SJCRH30 (cell line): ENCODE measurements around the gene TAS2R10. TPM values are rescaled to one million over a fixed set of nuclear protein-coding genes. Genes with fewer than 3 reads are reported as not detected.

Experiments
- DNase-seq, 2 experiments: peaks; one replicate each; pipeline ENCODE4 v3.0.0-alpha.2; 2015 to 2020
- H3K27ac ChIP-seq: fragments of 250-450 bp; sonication (Bioruptor Pico); 2 replicates; pipeline ENCODE4 v1.5.1; 2020; ENCODE audit warnings: mild to moderate bottlenecking, moderate library complexity
- H3K27me3 ChIP-seq: fragments of 250-450 bp; sonication (Bioruptor Pico); 2 replicates; pipeline ENCODE4 v1.5.1; 2020; ENCODE audit warnings: mild to moderate bottlenecking, moderate library complexity
- H3K36me3 ChIP-seq: fragments of 250-450 bp; sonication (Bioruptor Pico); 2 replicates; pipeline ENCODE4 v1.5.1; 2020; ENCODE audit warnings: mild to moderate bottlenecking, moderate library complexity
- H3K4me1 ChIP-seq: fragments of 250-450 bp; sonication (Bioruptor Pico); 2 replicates; pipeline ENCODE4 v1.5.1; 2020; ENCODE audit warnings: mild to moderate bottlenecking, moderate library complexity
- H3K4me3 ChIP-seq: fragments of 250-450 bp; sonication (Bioruptor Pico); 2 replicates; pipeline ENCODE4 v1.5.1; 2020; ENCODE audit warnings: mild to moderate bottlenecking, moderate library complexity
- H3K9me3 ChIP-seq: fragments of 250-450 bp; sonication (Bioruptor Pico); replicated peaks from 2 replicates; pipeline ENCODE4 v1.5.1; 2020; ENCODE audit warnings: mild to moderate bottlenecking, moderate library complexity
- total RNA-seq: library from RNA; depleted of rRNA; stranded (reverse); fragments of >200 nt; shearing (Covaris generic); gene quantifications from 2 replicates; pipeline ENCODE4 v1.2.3, GENCODE V29; 2014; rRNA removed

The TAS2R10 gene
- total RNA-seq: 0.63 and 1.4 TPM in 2 replicates

- Histone ChIP-seq H3K27ac (no peak within 1 kb of the TSS), H3K9me3 (no peaks in the 10 kb centered on the region), H3K4me1 (no peaks in the 10 kb centered on the region), H3K27me3 (no peaks in the 10 kb centered on the region), H3K4me3 (no peak within 1 kb of the TSS), H3K36me3 (no peaks in the 10 kb centered on the region)
- no peak for DNase-seq
Measured at GRCh38 chr12:10826258-10826657, at the start of gene TAS2R10. TSS of gene TAS2R10 (minus strand) at chr12:10826358. CDS start at chr12:10826269, 89 bp downstream.

- Histone ChIP-seq H3K27me3 (no peaks in the 10 kb centered on the region), H3K27ac (no peak overlapping the region), H3K4me1 (no peaks in the 10 kb centered on the region), H3K36me3 (0 out of 2 replicates have a peak, but pooled peaks cover 3% of the 10 kb centered on the region), H3K9me3 (peaks cover 3% of the 10 kb centered on the region; the same call in 1 of the 2 replicates), H3K4me3 (no peak overlapping the region)
- DNase-seq: peak in 1 of 2 experiments; percentile 5
Measured at GRCh38 chr12:10873378-10873777, 47.2 kb upstream of the TAS2R10 start.

GRCh38 chr12:10867381-10867780 lies 41.2 kb upstream of the TAS2R10 start:
- no peaks in the 10 kb centered on the region for H3K36me3 ChIP-seq
- no peak overlapping the region for H3K27ac ChIP-seq

GRCh38 chr12:10863512-10864218 lies 37.5 kb upstream of the TAS2R10 start:
- H3K4me1 ChIP-seq: no peaks in the 10 kb centered on the region
- H3K27ac ChIP-seq: no peak overlapping the region
- no peaks in the 10 kb centered on the region for H3K9me3 ChIP-seq
- H3K4me3 ChIP-seq: no peak overlapping the region
- no peaks in the 10 kb centered on the region for H3K36me3 ChIP-seq
- H3K27me3 ChIP-seq: no peaks in the 10 kb centered on the region
- no peak for DNase-seq

More at GRCh38 chr12:10867381-10867780, 41.2 kb upstream of the TAS2R10 start:
- DNase-seq: no peak
- H3K9me3 ChIP-seq: no peaks in the 10 kb centered on the region
- H3K27me3 ChIP-seq: no peaks in the 10 kb centered on the region
- no peak overlapping the region for H3K4me3 ChIP-seq
- no peaks in the 10 kb centered on the region for H3K4me1 ChIP-seq

- no peaks in the 10 kb centered on the region; the same call in 1 of the 2 replicates for H3K36me3 ChIP-seq
- H3K4me3 ChIP-seq: no peak overlapping the region
- DNase-seq: no peak
- no peaks in the 10 kb centered on the region for H3K27me3 ChIP-seq
- H3K4me1 ChIP-seq: no peaks in the 10 kb centered on the region
- H3K9me3 ChIP-seq: no peaks in the 10 kb centered on the region
- no peak overlapping the region for H3K27ac ChIP-seq
Measured at GRCh38 chr12:10861366-10861765, 35.2 kb upstream of the TAS2R10 start.

- H3K4me3 ChIP-seq: no peak overlapping the region
- H3K27ac ChIP-seq: no peak overlapping the region
- no peaks in the 10 kb centered on the region for H3K27me3 ChIP-seq
- H3K36me3 ChIP-seq: no peaks in the 10 kb centered on the region; the same call in 1 of the 2 replicates
- DNase-seq: no peak
- H3K9me3 ChIP-seq: no peaks in the 10 kb centered on the region
- no peaks in the 10 kb centered on the region for H3K4me1 ChIP-seq
Measured at GRCh38 chr12:10855807-10856206, 29.6 kb upstream of the TAS2R10 start.

GRCh38 chr12:10853776-10854175 lies 27.6 kb upstream of the TAS2R10 start:
- H3K36me3 ChIP-seq: no peaks in the 10 kb centered on the region; the same call in 1 of the 2 replicates
- no peaks in the 10 kb centered on the region for H3K27me3 ChIP-seq
- DNase-seq: no peak
- H3K4me1 ChIP-seq: no peaks in the 10 kb centered on the region
- no peak overlapping the region for H3K4me3 ChIP-seq
- H3K27ac ChIP-seq: no peak overlapping the region
- H3K9me3 ChIP-seq: no peaks in the 10 kb centered on the region

- H3K4me3 ChIP-seq: no peak overlapping the region
- H3K36me3 ChIP-seq: no peaks in the 10 kb centered on the region; the same call in 1 of the 2 replicates
- DNase-seq: peak in 1 of 2 experiments; percentile 3
- no peaks in the 10 kb centered on the region for H3K27me3 ChIP-seq
- no peak overlapping the region for H3K27ac ChIP-seq
- no peaks in the 10 kb centered on the region for H3K9me3 ChIP-seq
- peaks cover 12% of the 10 kb centered on the region for H3K4me1 ChIP-seq
Measured at GRCh38 chr12:10851243-10851858, 25.2 kb upstream of the TAS2R10 start.

GRCh38 chr12:10849425-10849878 lies 23.3 kb upstream of the TAS2R10 start, which contains the start of gene PRR4:
TSS of gene PRR4 (minus strand) at chr12:10849475. CDS start at chr12:10849437, 38 bp downstream.
- Histone ChIP-seq H3K27ac (no peak within 1 kb of the TSS), H3K9me3 (no peaks in the 10 kb centered on the region), H3K36me3 (no peaks in the 10 kb centered on the region), H3K4me1 (peaks cover 12% of the 10 kb centered on the region), H3K4me3 (no peak within 1 kb of the TSS), H3K27me3 (no peaks in the 10 kb centered on the region)
- DNase-seq: peak in 1 of 2 experiments; percentile 9

- no peaks in the 10 kb centered on the region for H3K27me3 ChIP-seq
- H3K9me3 ChIP-seq: no peaks in the 10 kb centered on the region
- H3K4me3 ChIP-seq: no peak overlapping the region
- DNase-seq: peak; percentile 34 to 74
- peak overlapping the region; percentile 37 for H3K27ac ChIP-seq
- peaks cover 12% of the 10 kb centered on the region for H3K4me1 ChIP-seq
- H3K36me3 ChIP-seq: no peaks in the 10 kb centered on the region
Measured at GRCh38 chr12:10847744-10848143, 21.6 kb upstream of the TAS2R10 start.

GRCh38 chr12:10842862-10843261 lies 16.7 kb upstream of the TAS2R10 start:
- Histone ChIP-seq H3K4me1 (peaks cover 6% of the 10 kb centered on the region), H3K9me3 (no peaks in the 10 kb centered on the region), H3K27me3 (no peaks in the 10 kb centered on the region), H3K27ac (no peak overlapping the region), H3K36me3 (no peaks in the 10 kb centered on the region; the same call in 1 of the 2 replicates), H3K4me3 (no peak overlapping the region)
- DNase-seq: no peak

- DNase-seq: no peak
- H3K4me3 ChIP-seq: no peak overlapping the region
- no peaks in the 10 kb centered on the region for H3K4me1 ChIP-seq
- H3K9me3 ChIP-seq: no peaks in the 10 kb centered on the region
- no peaks in the 10 kb centered on the region for H3K27me3 ChIP-seq
- H3K27ac ChIP-seq: no peak overlapping the region
- H3K36me3 ChIP-seq: no peaks in the 10 kb centered on the region; the same call in 1 of the 2 replicates
Measured at GRCh38 chr12:10838461-10838860, 12.3 kb upstream of the TAS2R10 start.

GRCh38 chr12:10829994-10830393 lies 3.8 kb upstream of the TAS2R10 start:
- Histone ChIP-seq H3K4me1 (no peaks in the 10 kb centered on the region), H3K9me3 (no peaks in the 10 kb centered on the region), H3K4me3 (no peak overlapping the region), H3K27me3 (no peaks in the 10 kb centered on the region), H3K27ac (no peak overlapping the region), H3K36me3 (no peaks in the 10 kb centered on the region)
- no peak for DNase-seq

- no peak for DNase-seq
- Histone ChIP-seq H3K9me3 (no peaks in the 10 kb centered on the region), H3K36me3 (no peaks in the 10 kb centered on the region), H3K27ac (no peak overlapping the region), H3K27me3 (no peaks in the 10 kb centered on the region), H3K4me3 (no peak overlapping the region), H3K4me1 (no peaks in the 10 kb centered on the region)
Measured at GRCh38 chr12:10824957-10825356, 1.2 kb downstream of the TAS2R10 start.

GRCh38 chr12:10811883-10812536 lies 14.1 kb downstream of the TAS2R10 start:
- Histone ChIP-seq H3K27ac (no peak overlapping the region), H3K9me3 (no peaks in the 10 kb centered on the region), H3K27me3 (no peaks in the 10 kb centered on the region), H3K4me3 (no peak overlapping the region), H3K4me1 (no peaks in the 10 kb centered on the region), H3K36me3 (no peaks in the 10 kb centered on the region)
- no peak for DNase-seq
